B cell (primary cell): ENCODE results near the gene PROM1. TPM values are rescaled to one million over a fixed set of nuclear protein-coding genes. Genes with fewer than 3 reads are reported as not detected.

ENCODE experiments used
- ATAC-seq: fragments of 200-7000 bp; cut with Tn5 transposase; one replicate; pipeline ENCODE4 v1.10.0; 2021; ENCODE audit warnings: low read depth, mild to moderate bottlenecking, moderate number of reproducible peaks, moderate library complexity
- CTCF ChIA-PET: fragments of 350-600 bp; sonication (Branson Sonifier 250); formaldehyde crosslinking; loops from one replicate; lab custom pipeline; 2021; ENCODE audit warnings: antibody characterized with exemption, inconsistent platforms; lab: Charles Lee
- POLR2A ChIA-PET: fragments of 350-600 bp; sonication (Branson Sonifier 250); formaldehyde crosslinking; loops from one replicate; lab custom pipeline; 2021; ENCODE audit warnings: antibody characterized with exemption; lab: Charles Lee
- DNase-seq: peaks from one replicate; pipeline ENCODE4 v3.0.0; 2013
- H2AFZ ChIP-seq: 2 replicates; pipeline ENCODE4 v1.6.1; 2012; ENCODE audit warnings: mild to moderate bottlenecking, low read depth, low read length; ENCODE audit not compliant: insufficient read depth, poor library complexity, severe bottlenecking
- H3K27ac ChIP-seq, 2 donors: 1 replicate in 1 of 2; 2 replicates in 1 of 2; pipeline ENCODE4 v1.5.1; 2012 to 2013; ENCODE audit warnings: low read length in 2 of 2, mild to moderate bottlenecking in 2 of 2, moderate library complexity in 1 of 2
- H3K27me3 ChIP-seq, 4 experiments: fragments of 200-600 bp in 1 of 4; sonication (generic) in 1 of 4; replicated peaks in 1 of 4; 1 replicate in 2 of 4; 2 replicates in 2 of 4; pipeline versions ENCODE4 v1.6.1 to v1.7.0; 2013 to 2016; ENCODE audit warnings: low read length in 3 of 4, mild to moderate bottlenecking in 2 of 4, mixed read lengths in 1 of 4, moderate library complexity in 1 of 4; ENCODE audit not compliant: insufficient read depth in 4 of 4, control insufficient read depth in 3 of 4; ENCODE audit errors: control extremely low read depth in 1 of 4
- H3K36me3 ChIP-seq, 2 experiments: replicated peaks in 1 of 2; 1 replicate in 1 of 2; 2 replicates in 1 of 2; pipeline versions ENCODE4 v1.6.1 to v1.7.1; 2013; ENCODE audit warnings: low read length in 1 of 2; ENCODE audit not compliant: insufficient read depth in 2 of 2, control insufficient read depth in 1 of 2; ENCODE audit errors: control extremely low read depth in 1 of 2, extremely low read depth in 1 of 2
- H3K4me1 ChIP-seq, 2 donors: fragments of 200-600 bp in 1 of 2; sonication (generic) in 1 of 2; 1 replicate in 1 of 2; 2 replicates in 1 of 2; pipeline versions ENCODE4 v1.5.1 to v1.6.1; 2013 to 2017; ENCODE audit warnings: low read length in 2 of 2; ENCODE audit not compliant: control insufficient read depth in 2 of 2, insufficient read depth in 2 of 2
- H3K4me2 ChIP-seq: replicated peaks from 2 replicates; pipeline ENCODE3; 2012; ENCODE audit warnings: mild to moderate bottlenecking, low read depth, low read length; ENCODE audit not compliant: poor library complexity, severe bottlenecking
- H3K4me3 ChIP-seq, 5 experiments: fragments of 200-600 bp in 1 of 5; sonication (generic) in 1 of 5; 1 replicate in 3 of 5; 2 replicates in 2 of 5; pipeline versions ENCODE4 v1.5.1 to v1.7.0; 2011 to 2016; ENCODE audit warnings: low read length in 4 of 5, mild to moderate bottlenecking in 4 of 5, low read depth in 2 of 5, control low read depth in 1 of 5, moderate library complexity in 1 of 5; ENCODE audit not compliant: insufficient read depth in 1 of 5; ENCODE audit errors: control extremely low read depth in 1 of 5, extremely low read depth in 1 of 5
- H3K79me2 ChIP-seq: fragments of 200-600 bp; sonication (generic); one replicate; pipeline ENCODE4 v1.6.0; 2016; ENCODE audit warnings: low read length; ENCODE audit not compliant: control insufficient read depth, insufficient read depth
- H3K9ac ChIP-seq: fragments of 200-600 bp; sonication (generic); 2 replicates; pipeline ENCODE4 v1.6.1; 2017; ENCODE audit warnings: mild to moderate bottlenecking, low read length, moderate library complexity
- H3K9me3 ChIP-seq, 3 donors: one replicate each; pipeline versions ENCODE4 v1.6.1 to v1.7.1; 2013; ENCODE audit warnings: low read length in 2 of 3; ENCODE audit not compliant: control insufficient read depth in 2 of 3, insufficient read depth in 1 of 3; ENCODE audit errors: control extremely low read depth in 1 of 3
- H4K20me1 ChIP-seq: 2 replicates; pipeline ENCODE4 v1.6.0; 2012; ENCODE audit warnings: mild to moderate bottlenecking, low read length; ENCODE audit not compliant: insufficient read depth, control insufficient read depth, poor library complexity, severe bottlenecking
- H3K27ac Mint-ChIP-seq: one replicate; pipeline ENCODE4 v1.8.0; 2021; ENCODE audit warnings: mixed read lengths
- H3K27me3 Mint-ChIP-seq: one replicate; pipeline ENCODE4 v1.8.0; 2021; ENCODE audit warnings: mixed read lengths
- H3K4me1 Mint-ChIP-seq: one replicate; pipeline ENCODE4 v1.8.0; 2021; ENCODE audit warnings: mixed read lengths
- H3K4me3 Mint-ChIP-seq: one replicate; pipeline ENCODE4 v1.8.0; 2021; ENCODE audit warnings: mixed read lengths
- H3K9me3 Mint-ChIP-seq: one replicate; pipeline ENCODE4 v1.8.0; 2022; ENCODE audit warnings: mixed read lengths; ENCODE audit not compliant: insufficient read depth
- EZH2 ChIP-seq: IDR thresholded peaks from 2 replicates; pipeline ENCODE4 v1.6.1; 2012; ENCODE audit warnings: borderline replicate concordance, low read depth, mild to moderate bottlenecking, moderate library complexity, low read length; ENCODE audit not compliant: insufficient read depth, poor library complexity, severe bottlenecking
- WGBS: methylation state at CpG from one replicate; pipeline ENCODE4 v1.1.5; 2013; ENCODE audit warnings: missing lambda C conversion rate; ENCODE audit not compliant: insufficient coverage; 5-methylcytosine and 5-hydroxymethylcytosine counted together
- intact Hi-C: fragments of 100-400 bp; cut with micrococcal nuclease; formaldehyde crosslinking; loops from one replicate; pipeline ENCODE4 v1.10.0; 2022
- polyA plus RNA-seq: library from polyadenylated mRNA; depleted of rRNA; stranded (reverse); fragments of >200 nt; gene quantifications from 2 replicates; pipeline ENCODE4 v1.2.3, GENCODE V29; 2012
- total RNA-seq, 2 donors: library from RNA; stranded (reverse); fragments of 120-200 nt in 1 of 2; gene quantifications; 1 replicate in 1 of 2; 2 replicates in 1 of 2; pipeline versions ENCODE4 v1.2.3 to v1.2.4, GENCODE V29; 2013 to 2022
- TF ChIP-seq, protein P1 (sequence below): fragments of 200-600 bp; IDR thresholded peaks from one replicate; pipeline ENCODE4 v1.8.0; 2022; ENCODE audit warnings: antibody characterized with exemption, mild to moderate bottlenecking

The PROM1 gene
- total and polyA plus RNA-seq, 2 donors (not counting 1 experiment from before 2014, with no cell fraction given) = 0.04 TPM; not detected in 1

DNA sequence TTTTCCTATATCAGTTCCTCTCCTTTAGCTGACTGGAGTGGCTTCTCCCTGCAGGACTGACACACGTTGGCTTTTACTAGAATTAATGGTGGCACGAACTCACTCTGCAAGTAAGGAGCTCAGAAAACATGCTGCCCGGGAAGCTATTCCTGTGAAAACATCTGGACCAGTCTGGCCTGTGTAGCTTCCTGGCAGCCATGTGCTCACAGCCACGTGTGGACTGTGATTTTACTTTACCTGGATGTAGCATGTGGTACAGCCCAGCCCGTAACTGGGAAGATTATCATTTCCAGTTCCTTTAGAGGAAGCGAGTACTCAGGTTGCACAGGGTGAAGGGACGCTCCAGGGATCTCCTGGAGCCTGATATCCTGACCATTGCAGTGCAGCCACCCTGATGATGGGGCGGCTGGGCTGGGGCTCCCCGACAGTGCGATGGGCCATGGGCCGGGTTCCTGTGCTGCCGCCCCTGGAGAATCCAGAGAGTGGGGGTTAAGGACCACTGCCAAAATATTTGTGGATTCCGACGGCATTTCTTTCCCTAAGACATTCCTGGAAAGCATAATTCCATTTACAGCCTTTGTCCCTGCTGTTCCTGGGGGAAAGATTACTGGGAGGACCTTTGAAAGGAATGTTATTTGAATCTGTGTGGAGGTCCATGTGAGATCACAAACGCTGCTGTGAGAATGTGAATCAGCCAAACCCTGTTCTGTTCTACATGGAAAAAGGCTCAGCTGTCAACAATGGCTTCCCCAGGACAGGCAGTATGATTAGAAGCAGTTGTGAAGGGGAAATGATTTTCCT is 35.0 kb downstream of the PROM1 start:
- Histone ChIP-seq H4K20me1 (no peaks in the 10 kb centered on the region), H3K79me2 (no peaks in the 10 kb centered on the region), H3K36me3 (no peaks in the 10 kb centered on the region), H3K27ac (no peak overlapping the region), H3K27me3 (peaks cover 0 to 8% (median 2%) of the 10 kb centered on the region in 4 experiments), H3K9me3 (no peaks in the 10 kb centered on the region), H3K4me1 (no peaks in the 10 kb centered on the region), H2AFZ (no peak overlapping the region), H3K4me3 (no peak overlapping the region), H3K4me2 (no peak overlapping the region), H3K9ac (no peak overlapping the region)
- 93% methylated on average over 11 of the region's 15 CpGs for WGBS
- ChIA-PET POLR2A (no interaction called here), CTCF (no interaction called here)
- Mint-ChIP-seq H3K9me3 (no peaks in the 10 kb centered on the region), H3K27me3 (peaks cover 20% of the 10 kb centered on the region), H3K4me3 (no peak overlapping the region), H3K4me1 (no peaks in the 10 kb centered on the region), H3K27ac (no peak overlapping the region)
- no peak for TF ChIP-seq EZH2
- TF ChIP-seq, protein P1, sequence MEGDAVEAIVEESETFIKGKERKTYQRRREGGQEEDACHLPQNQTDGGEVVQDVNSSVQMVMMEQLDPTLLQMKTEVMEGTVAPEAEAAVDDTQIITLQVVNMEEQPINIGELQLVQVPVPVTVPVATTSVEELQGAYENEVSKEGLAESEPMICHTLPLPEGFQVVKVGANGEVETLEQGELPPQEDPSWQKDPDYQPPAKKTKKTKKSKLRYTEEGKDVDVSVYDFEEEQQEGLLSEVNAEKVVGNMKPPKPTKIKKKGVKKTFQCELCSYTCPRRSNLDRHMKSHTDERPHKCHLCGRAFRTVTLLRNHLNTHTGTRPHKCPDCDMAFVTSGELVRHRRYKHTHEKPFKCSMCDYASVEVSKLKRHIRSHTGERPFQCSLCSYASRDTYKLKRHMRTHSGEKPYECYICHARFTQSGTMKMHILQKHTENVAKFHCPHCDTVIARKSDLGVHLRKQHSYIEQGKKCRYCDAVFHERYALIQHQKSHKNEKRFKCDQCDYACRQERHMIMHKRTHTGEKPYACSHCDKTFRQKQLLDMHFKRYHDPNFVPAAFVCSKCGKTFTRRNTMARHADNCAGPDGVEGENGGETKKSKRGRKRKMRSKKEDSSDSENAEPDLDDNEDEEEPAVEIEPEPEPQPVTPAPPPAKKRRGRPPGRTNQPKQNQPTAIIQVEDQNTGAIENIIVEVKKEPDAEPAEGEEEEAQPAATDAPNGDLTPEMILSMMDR = no peak
- intact Hi-C loops = no loop called here
- ATAC-seq = no peak
- no peak for DNase-seq

DNA sequence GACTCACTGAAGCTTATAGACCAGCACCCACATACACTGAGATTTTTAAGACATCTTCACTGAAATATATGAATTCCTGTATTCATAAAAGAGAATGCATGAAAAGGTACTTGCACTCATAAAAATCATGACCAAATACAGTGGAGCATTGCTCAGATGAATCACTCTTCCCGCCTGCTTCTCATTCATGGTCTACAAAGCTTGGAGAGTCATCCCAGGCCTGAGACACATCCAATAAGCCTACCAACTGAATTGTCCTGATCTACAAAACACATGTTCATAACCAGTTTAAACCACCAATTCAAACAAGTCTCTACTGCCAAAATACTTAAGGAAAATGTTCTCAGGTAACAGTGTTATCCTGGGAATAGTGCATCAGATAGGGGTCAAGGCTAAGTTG is 38.1 kb downstream of the PROM1 start:
- no peaks in the 10 kb centered on the region for H4K20me1 ChIP-seq
- H3K27ac ChIP-seq = no peak overlapping the region
- no peaks in the 10 kb centered on the region for H3K4me1 ChIP-seq
- CTCF ChIA-PET = no interaction called here
- H3K9ac ChIP-seq = no peak overlapping the region
- Mint-ChIP-seq H3K27me3 (peaks cover 4% of the 10 kb centered on the region), H3K27ac (no peak overlapping the region), H3K9me3 (no peaks in the 10 kb centered on the region), H3K4me1 (no peaks in the 10 kb centered on the region), H3K4me3 (no peak overlapping the region)
- intact Hi-C loops = no loop called here
- TF ChIP-seq, protein P1 = no peak
- no peak for TF ChIP-seq EZH2
- no peak for DNase-seq
- no peak overlapping the region for H3K4me3 ChIP-seq
- H3K27me3 ChIP-seq = no peaks in the 10 kb centered on the region
- no peak overlapping the region for H3K4me2 ChIP-seq
- no peaks in the 10 kb centered on the region for H3K36me3 ChIP-seq
- 89% methylated on average over 1 of the region's 1 CpG for WGBS
- H3K79me2 ChIP-seq = no peaks in the 10 kb centered on the region
- no peak for ATAC-seq
- POLR2A ChIA-PET = no interaction called here
- H2AFZ ChIP-seq = no peak overlapping the region
- no peaks in the 10 kb centered on the region for H3K9me3 ChIP-seq
